K562 (cell line): Measurements from ENCODE around the gene VWA8. TPM values are rescaled to one million over a fixed set of nuclear protein-coding genes. Genes with fewer than 3 reads are reported as not detected.

ENCODE experiments used
- ATF1 ChIP-seq, 2 experiments: fragments of 450-650 bp in 1 of 2; IDR thresholded peaks; 2 replicates each; pipeline ENCODE4 v1.6.1; 2016; ENCODE audit warnings: missing compliant biosample characterization in 1 of 2, missing genetic modification characterization in 1 of 2
- CTBP1 ChIP-seq: fragments of 450-650 bp; IDR thresholded peaks from 2 replicates; pipeline ENCODE4 v1.6.1; 2016; ENCODE audit warnings: borderline replicate concordance
- EWSR1 ChIP-seq: fragments of 450-650 bp; IDR thresholded peaks from 2 replicates; pipeline ENCODE4 v1.6.1; 2018; ENCODE audit warnings: borderline replicate concordance, mild to moderate bottlenecking, low read depth, moderate library complexity; ENCODE audit not compliant: partially characterized antibody
- HCFC1 ChIP-seq: IDR thresholded peaks from 2 replicates; pipeline ENCODE4 v1.6.1; 2012; ENCODE audit warnings: low read depth, low read length, improper control_type of control experiment
- HDAC1 ChIP-seq, 2 experiments: fragments of 450-650 bp; IDR thresholded peaks; 2 replicates each; pipeline ENCODE4 v1.6.1; 2016 to 2017; ENCODE audit warnings: inconsistent platforms in 1 of 2, mild to moderate bottlenecking in 1 of 2, moderate library complexity in 1 of 2
- HNRNPK ChIP-seq: fragments of 200-400 bp; formaldehyde crosslinking; IDR thresholded peaks from one replicate; pipeline ENCODE4 v1.6.1; 2018; ENCODE audit warnings: mild to moderate bottlenecking, low read depth, low read length; ENCODE audit not compliant: poor library complexity, severe bottlenecking
- JUND ChIP-seq, 2 experiments: IDR thresholded peaks; 2 replicates in 1 of 2; 3 replicates in 1 of 2; pipeline ENCODE4 v1.6.1; 2011; ENCODE audit warnings: borderline replicate concordance in 2 of 2, low read depth in 2 of 2, low read length in 2 of 2, improper control_type of control experiment in 1 of 2, missing biosample characterization in 1 of 2, missing genetic modification characterization in 1 of 2, missing genetic modification reagents in 1 of 2
- MYNN ChIP-seq, 2 experiments: sonication (generic); formaldehyde crosslinking in 1 of 2; IDR thresholded peaks; 2 replicates each; pipeline versions ENCODE4 v1.5.0 to v1.6.1; 2016 to 2020; ENCODE audit warnings: antibody characterized with exemption in 1 of 2, missing genetic modification reagents in 1 of 2
- NR4A1 ChIP-seq, 2 experiments: fragments of 250-450 bp in 1 of 2; fragments of 450-650 bp in 1 of 2; sonication (Bioruptor Pico) in 1 of 2; IDR thresholded peaks; 2 replicates each; pipeline versions ENCODE4 v1.4.0 to v1.6.1; 2016 to 2020; ENCODE audit warnings: mild to moderate bottlenecking in 2 of 2, missing compliant biosample characterization in 1 of 2, missing genetic modification characterization in 1 of 2, moderate library complexity in 1 of 2
- PRMT5 ChIP-seq: sonication (generic); formaldehyde crosslinking; IDR thresholded peaks from 2 replicates; pipeline ENCODE4 v1.5.0; 2020; ENCODE audit warnings: missing genetic modification reagents
- SAP30 ChIP-seq: fragments of 200-600 bp; sonication (generic); IDR thresholded peaks from 2 replicates; pipeline ENCODE4 v1.6.1; 2012; ENCODE audit warnings: borderline replicate concordance, low read depth, mild to moderate bottlenecking, moderate library complexity, low read length, control low read depth, inconsistent platforms; ENCODE audit not compliant: insufficient read depth, poor library complexity, severe bottlenecking
- SMARCA5 ChIP-seq: fragments of 450-650 bp; IDR thresholded peaks from 2 replicates; pipeline ENCODE4 v1.6.1; 2016
- SOX6 ChIP-seq: fragments of 450-650 bp; IDR thresholded peaks from 2 replicates; pipeline ENCODE4 v1.6.1; 2014; ENCODE audit warnings: mild to moderate bottlenecking
- TAF1 ChIP-seq: IDR thresholded peaks from 2 replicates; pipeline ENCODE4 v1.6.1; 2011; ENCODE audit warnings: mild to moderate bottlenecking, low read length, moderate library complexity; ENCODE audit not compliant: insufficient read depth, control insufficient read depth, severe bottlenecking; ENCODE audit errors: extremely low read depth
- U2AF1 ChIP-seq: fragments of 200-400 bp; formaldehyde crosslinking; optimal IDR thresholded peaks from 2 replicates; pipeline ENCODE3; 2017; ENCODE audit warnings: mild to moderate bottlenecking, low read depth, low read length, moderate library complexity
- YBX1 ChIP-seq: fragments of 450-650 bp; IDR thresholded peaks from 2 replicates; pipeline ENCODE4 v1.7.1; 2016; ENCODE audit warnings: mild to moderate bottlenecking
- ZEB2 ChIP-seq: fragments of 450-650 bp; IDR thresholded peaks from 2 replicates; pipeline ENCODE4 v1.6.1; 2016
- ZNF23 ChIP-seq: fragments of 250-450 bp; sonication (Bioruptor Pico); IDR thresholded peaks from 2 replicates; pipeline ENCODE4 v1.4.0; 2020; ENCODE audit warnings: mild to moderate bottlenecking
- ZNF785 ChIP-seq: fragments of 250-450 bp; sonication (Bioruptor Pico); IDR thresholded peaks from 2 replicates; pipeline ENCODE4 v1.4.0; 2020; ENCODE audit warnings: mild to moderate bottlenecking
- polyA plus RNA-seq, 8 experiments: library from polyadenylated mRNA; depleted of rRNA in 4 of 8; stranded (reverse) in 5 of 8; unstranded in 3 of 8; fragments of >200 nt; fragmentation: Nextera tagmentation in 2 of 8; fragmentation: Illumina TruSeq in 1 of 8; extraction: Ambion mirVana in 2 of 8; extraction: Trizol in 1 of 8; gene quantifications; 2 replicates each; pipeline versions ENCODE4 v1.2.1 to v1.2.3, GENCODE V29; 2011 to 2014; ENCODE audit warnings: inconsistent platforms in 1 of 8, missing spikeins in 1 of 8
- total RNA-seq, 7 experiments: library from RNA; depleted of rRNA in 6 of 7; stranded (reverse); fragments of >200 nt in 6 of 7; fragmentation: Illumina TruSeq in 2 of 7; extraction: Trizol in 2 of 7; gene quantifications; 2 replicates each; pipeline versions ENCODE4 v1.2.1 to v1.2.3, GENCODE V29; 2011 to 2021; ENCODE audit warnings: low replicate concordance in 1 of 7
- TF ChIP-seq, protein P1 (sequence below): sonication (generic); formaldehyde crosslinking; IDR thresholded peaks from 2 replicates; pipeline ENCODE4 v1.9.0; 2022; ENCODE audit warnings: mild to moderate bottlenecking, missing genetic modification reagents
- TF ChIP-seq, protein P2 (sequence below), 2 experiments: fragments of 450-650 bp; IDR thresholded peaks; 2 replicates each; pipeline ENCODE4 v1.6.1; 2016; ENCODE audit warnings: mild to moderate bottlenecking in 2 of 2, borderline replicate concordance in 1 of 2, low read depth in 1 of 2, moderate library complexity in 1 of 2

VWA8 gene
- total and polyA plus RNA-seq, 9 of the 15 experiments (the other 6 are each of a cell fraction or from before 2014, with no cell fraction given): 2.1 to 18.5 (median 13.3) TPM

DNA sequence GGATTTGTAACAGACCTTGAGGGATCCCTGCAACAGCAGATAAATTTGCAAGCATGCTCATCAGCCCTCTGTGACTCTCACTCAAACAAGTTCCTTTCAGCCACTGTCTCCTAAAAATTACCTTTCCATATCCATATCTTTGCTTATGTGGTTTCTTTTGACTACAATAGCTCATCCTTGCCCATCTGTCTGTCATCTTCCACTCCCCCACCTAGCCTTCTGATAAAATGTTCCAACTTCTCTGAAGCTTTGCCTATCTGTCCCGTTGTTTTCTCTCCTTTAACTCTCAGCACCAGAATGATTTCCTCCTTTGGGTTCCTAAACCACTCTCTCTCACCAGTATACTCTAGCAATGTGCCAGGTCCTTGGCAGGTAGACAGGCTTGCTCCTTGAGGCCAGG is 194.5 kb downstream of the VWA8 start (continued):
- TF ChIP-seq HCFC1 (no peak), TAF1 (no peak), CTBP1 (peak; percentile 75), HDAC1 (IDR thresholded peaks at IDR 0.05) (peak in 1 of 2 experiments; percentile 51; a peak in 1 of 4 replicates), SOX6 (peak; percentile 86), JUND (IDR thresholded peaks at IDR 0.05; ENCODE audit: borderline replicate concordance, low read depth, low read length) (peak; percentile 15; the same call in 1 of the 2 replicates), JUND (tag; IDR thresholded peaks at IDR 0.05; ENCODE audit: borderline replicate concordance, low read depth, low read length) (no peak), SAP30 (no peak), SMARCA5 (no peak), PRMT5 (CRISPR knock-in tag) (no peak), ZNF785 (CRISPR knock-in tag) (no peak), ZEB2 (peak; percentile 71), NR4A1 (CRISPR knock-in tag; IDR thresholded peaks at IDR 0.05) (no peak), NR4A1 (tag; IDR thresholded peaks at IDR 0.05) (no peak), EWSR1 (no peak), YBX1 (no peak), MYNN (IDR thresholded peaks at IDR 0.05) (no peak), MYNN (CRISPR knock-in tag; IDR thresholded peaks at IDR 0.05) (no peak), HNRNPK (no peak), ZNF23 (CRISPR knock-in tag) (no peak), ATF1 (CRISPR knock-in tag; IDR thresholded peaks at IDR 0.05) (no peak), ATF1 (tag; IDR thresholded peaks at IDR 0.05) (no peak), U2AF1 (no peak)
- TF ChIP-seq, protein P1, sequence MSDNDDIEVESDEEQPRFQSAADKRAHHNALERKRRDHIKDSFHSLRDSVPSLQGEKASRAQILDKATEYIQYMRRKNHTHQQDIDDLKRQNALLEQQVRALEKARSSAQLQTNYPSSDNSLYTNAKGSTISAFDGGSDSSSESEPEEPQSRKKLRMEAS (CRISPR knock-in tag): no peak
- TF ChIP-seq, protein P2, sequence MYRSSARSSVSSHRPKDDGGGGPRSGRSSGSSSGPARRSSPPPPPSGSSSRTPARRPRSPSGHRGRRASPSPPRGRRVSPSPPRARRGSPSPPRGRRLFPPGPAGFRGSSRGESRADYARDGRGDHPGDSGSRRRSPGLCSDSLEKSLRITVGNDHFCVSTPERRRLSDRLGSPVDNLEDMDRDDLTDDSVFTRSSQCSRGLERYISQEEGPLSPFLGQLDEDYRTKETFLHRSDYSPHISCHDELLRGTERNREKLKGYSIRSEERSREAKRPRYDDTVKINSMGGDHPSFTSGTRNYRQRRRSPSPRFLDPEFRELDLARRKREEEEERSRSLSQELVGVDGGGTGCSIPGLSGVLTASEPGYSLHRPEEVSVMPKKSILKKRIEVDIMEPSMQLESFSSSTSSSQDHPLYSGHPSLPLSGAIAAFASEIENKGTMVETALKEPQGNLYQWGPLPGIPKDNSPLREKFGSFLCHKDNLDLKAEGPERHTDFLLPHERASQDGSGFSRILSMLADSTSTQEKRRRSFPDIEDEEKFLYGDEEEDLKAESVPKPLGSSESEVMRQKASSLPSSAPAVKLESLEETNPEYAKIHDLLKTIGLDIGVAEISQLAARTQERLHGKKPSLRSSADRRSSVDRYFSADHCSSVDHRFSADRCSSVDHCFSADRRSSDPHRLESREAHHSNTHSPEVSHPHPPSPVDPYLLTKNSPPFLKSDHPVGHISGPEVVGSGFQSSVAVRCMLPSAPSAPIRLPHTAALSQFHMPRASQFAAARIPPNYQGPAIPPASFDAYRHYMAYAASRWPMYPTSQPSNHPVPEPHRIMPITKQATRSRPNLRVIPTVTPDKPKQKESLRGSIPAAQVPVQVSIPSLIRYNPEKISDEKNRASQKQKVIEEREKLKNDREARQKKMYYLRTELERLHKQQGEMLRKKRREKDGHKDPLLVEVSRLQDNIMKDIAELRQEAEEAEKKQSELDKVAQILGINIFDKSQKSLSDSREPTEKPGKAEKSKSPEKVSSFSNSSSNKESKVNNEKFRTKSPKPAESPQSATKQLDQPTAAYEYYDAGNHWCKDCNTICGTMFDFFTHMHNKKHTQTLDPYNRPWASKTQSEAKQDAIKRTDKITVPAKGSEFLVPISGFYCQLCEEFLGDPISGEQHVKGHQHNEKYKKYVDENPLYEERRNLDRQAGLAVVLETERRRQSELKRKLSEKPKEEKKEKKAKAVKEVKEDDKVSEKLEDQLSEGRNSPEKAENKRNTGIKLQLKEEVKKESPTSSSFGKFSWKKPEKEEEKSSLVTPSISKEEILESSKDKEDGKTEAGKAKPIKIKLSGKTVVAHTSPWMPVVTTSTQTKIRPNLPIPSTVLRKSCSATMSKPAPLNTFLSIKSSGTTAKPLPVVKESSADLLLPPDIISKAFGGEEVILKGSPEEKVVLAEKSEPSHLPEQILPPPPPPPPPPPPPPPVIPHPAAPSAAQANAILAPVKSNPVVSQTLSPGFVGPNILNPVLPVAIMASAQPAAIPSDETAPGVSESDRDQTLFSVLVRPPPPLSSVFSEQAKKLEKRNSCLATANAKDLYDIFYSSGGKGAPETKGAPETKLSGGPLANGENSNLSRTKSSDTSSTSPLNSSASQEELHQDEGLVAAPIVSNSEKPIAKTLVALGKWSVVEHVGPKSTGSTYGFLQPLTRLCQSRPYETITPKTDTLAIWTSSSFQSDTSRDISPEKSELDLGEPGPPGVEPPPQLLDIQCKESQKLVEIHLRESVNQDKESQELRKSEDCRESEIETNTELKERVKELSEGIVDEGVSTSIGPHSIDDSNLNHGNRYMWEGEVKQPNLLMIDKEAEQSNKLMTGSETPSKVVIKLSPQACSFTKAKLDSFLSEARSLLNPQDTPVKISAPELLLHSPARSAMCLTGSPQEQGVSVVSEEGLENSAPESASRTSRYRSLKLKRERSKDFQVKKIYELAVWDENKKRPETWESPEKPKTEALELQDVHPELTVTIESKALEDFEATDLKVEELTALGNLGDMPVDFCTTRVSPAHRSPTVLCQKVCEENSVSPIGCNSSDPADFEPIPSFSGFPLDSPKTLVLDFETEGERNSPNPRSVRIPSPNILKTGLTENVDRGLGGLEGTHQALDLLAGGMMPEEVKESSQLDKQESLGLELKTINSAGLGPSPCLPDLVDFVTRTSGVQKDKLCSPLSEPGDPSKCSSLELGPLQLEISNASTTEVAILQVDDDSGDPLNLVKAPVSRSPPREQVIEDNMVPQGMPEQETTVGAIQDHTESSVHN (IDR thresholded peaks at IDR 0.05; ENCODE audit: borderline replicate concordance in 1 of 2, low read depth in 1 of 2): no peak
